8988T (cell line): ENCODE results near the gene COG4.
"Not testable (repeated sequence)": the region's sequence is repeated elsewhere in the genome, so short reads cannot be mapped to it uniquely, and the experiment has no call there.

Experiments
- DNase-seq: peaks from one replicate; pipeline ENCODE4 v3.0.0; 2011

The COG4 gene

DNA sequence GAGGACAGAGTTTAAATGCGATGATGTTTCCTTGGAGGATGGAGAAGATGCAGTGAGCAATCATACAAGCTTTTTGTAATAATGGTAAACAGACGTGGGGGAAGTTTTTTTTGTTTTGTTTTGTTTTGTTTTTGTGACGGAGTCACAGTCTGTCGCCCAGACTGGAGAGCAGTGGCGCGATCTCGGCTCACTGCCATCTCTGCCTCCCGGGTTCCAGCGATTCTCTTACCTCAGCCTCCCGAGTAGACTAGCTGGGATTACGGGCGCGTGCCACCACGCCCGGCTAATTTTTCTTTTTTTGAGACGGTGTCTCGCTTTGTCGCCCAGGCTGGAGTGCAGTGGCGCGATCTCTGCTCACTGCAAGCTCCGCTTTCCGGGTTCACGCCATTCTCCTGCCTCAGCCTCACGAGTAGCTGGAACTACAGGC lies 1.1 kb upstream of the COG4 start:
- not testable (repeated sequence) for DNase-seq

DNA sequence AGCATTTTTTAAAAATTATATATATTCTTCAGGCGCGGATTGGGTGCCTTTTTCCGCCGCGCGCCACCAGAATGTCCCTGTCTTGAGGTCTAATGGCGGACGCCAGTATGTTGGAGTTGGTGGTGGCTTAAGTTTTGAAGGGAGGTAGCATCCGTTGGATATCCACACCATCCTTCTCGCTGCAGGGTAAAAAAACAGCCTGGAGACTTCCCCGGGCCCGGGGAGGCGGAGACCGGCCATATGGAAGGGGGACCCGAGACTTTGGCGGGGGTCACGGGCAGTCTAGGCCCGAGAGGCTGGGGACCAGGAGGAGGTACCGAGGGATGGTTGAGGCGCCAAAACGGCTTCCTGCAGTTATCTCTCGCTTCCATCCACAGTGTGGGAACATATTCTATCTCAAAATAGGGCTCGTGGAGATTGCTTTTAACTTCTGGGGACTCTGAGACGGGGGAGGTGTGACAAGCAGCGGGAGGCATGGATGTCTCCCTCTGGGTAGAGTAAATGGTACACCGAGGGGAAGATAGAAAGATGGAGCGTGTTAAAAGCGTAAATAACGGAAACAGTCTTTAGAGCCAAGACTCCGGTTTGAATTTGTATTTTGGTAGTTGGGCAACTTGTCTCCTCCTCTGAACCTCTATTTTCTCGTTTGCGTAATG lies 517 bp upstream of the COG4 start, which contains the start of gene SF3B3:
Gene SF3B3 (plus strand): TSS at position 74 of the 656 bp plus-strand sequence. CDS start 2,841 bp downstream, outside the sequence.
- DNase-seq = peak; percentile 41

DNA sequence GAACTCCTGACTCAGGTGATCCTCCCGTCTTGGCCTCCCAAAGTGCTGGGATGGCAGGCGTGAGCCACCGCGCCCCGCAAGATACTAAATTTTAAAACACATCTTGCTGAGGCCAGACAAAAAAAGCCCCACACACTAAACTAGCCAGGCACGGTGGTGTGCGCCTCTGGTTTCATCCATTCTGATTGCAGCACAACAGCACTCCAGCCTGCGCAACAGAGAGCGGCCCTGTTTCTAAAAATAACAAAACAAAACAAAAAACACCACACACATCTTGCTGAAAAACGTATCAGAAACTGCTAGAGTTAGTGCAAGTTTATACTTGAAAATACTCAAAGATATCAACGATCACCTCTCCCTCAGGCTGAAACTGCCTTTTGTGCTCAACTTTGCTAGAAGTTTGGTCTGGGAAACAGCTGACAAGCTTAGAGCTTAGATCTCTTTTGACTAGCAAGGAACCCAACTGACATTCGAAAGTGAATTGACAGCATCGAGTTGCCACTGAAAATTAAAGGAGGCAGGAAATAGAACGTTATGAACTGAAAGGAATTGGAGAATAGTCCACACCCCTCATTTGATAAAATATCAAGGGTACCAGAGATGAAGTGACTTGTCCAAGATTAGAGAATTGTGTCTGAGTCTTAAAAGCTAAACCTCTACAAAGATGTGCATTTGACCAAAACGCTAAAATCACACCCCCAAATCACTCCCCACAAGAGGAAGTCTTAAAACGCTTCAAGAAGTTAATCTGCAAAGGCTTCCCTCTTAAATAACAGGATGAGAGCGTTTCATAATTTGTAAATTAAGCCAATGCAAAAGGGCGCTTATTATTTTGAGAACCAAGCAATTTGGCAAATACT lies 908 bp downstream of the COG4 start:
- DNase-seq = no peak

DNA sequence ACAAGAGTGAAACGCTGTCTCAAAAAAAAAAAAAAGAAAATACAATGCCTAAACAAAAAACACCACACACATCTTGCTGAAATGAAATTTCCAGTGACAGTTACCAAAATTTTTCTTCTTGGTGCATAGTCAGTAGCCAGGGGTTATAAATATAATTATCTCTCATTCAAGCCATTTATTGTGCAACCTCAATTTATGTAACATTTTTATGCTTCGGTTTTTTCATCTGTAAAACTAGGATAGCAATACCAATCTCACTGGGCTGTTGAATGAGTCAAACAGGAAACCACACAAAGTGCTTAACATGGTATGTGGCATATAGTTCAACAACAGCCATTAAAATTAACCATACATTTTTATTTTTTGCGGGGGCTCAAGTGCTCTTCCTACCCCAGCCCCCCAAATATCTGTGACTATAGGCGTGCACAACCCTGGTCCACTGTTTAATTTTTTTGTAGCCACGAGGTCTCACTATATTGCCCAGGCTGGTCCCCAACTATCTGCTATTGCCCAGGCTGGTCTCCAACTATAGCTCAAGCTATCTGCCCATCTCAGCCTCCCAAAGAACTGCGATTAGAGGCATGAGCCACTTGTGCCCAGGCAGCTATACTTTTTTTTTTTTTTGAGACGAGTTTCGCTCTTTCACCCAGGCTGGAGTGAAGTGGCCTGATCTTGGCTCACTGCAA lies 2.6 kb downstream of the COG4 start:
- DNase-seq = no peak

DNA sequence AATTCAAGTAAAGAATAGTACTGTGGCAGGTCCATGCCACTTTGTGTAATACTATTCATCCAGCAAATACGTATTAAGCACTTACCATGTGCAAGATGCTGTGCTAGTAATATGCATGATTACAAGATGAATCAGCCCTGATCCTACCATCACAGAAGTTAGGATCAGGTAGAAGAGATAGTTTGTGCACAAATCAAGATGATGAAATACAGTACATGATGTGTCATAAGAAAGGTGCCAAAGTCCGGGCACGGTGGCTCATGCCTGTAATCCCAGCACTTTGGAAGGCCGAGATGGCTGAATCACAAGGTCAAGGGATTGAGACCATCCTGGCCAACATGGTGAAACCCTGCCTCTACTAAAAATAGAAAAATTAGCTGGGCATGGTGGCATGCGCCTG lies 10.9 kb downstream of the COG4 start:
- no peak for DNase-seq

DNA sequence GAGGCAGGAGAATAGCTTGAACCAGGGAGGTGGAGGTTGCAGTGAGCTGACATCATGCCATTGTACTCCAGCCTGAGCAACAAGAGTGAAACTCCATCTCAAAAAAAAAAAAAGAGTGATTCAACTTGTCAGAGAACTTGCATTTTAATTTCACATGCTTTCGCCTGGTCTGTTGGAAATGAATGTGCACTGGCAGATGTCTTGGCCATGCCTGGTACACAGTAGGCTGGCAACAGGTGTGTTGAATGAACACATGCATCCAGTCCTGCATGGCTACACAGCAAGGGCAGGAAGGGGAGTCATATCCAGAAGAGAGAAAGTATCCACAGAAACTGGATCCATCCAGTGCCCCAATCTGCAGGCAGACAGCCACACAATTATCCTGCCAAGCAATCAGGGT lies 11.5 kb downstream of the COG4 start:
- no peak for DNase-seq

DNA sequence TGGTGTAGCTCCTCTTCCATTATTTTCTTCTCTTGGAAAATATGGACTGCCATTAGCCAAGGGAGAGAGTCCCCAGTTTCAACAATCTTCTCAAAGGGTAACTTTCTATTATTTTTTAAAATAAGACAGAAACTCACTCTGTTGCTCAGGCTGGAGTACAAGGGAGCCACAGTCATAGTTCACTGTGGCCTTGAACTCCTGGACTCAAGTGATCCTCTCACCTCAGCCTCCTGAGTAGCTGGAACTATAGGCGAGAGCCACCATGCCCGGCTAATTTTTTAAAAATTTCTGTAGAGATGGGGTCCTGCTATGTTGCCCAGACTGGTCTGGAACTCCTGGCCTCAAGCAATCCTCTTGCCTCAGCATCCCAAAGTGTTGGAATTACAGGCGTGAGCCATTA lies 13.1 kb downstream of the COG4 start:
- DNase-seq = no peak

DNA sequence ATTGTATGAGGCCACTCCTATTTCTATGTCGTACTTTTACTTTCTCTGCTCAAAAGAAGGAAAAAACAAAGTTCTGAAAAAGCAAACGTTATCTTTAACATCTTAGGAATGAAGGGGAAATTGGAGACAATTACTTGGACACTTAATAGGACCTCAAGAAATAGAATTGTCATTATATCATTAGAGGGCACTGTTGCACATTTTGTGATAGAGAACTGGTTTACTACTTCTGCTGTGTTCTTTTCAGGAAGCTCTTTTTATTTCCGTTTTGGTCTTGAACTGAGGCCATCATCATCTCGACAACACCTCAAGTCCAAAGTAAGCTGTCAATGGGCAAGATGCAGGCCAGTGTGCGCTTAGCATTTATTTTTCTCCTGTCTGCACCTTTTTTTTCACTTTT lies 14.6 kb downstream of the COG4 start:
- no peak for DNase-seq

DNA sequence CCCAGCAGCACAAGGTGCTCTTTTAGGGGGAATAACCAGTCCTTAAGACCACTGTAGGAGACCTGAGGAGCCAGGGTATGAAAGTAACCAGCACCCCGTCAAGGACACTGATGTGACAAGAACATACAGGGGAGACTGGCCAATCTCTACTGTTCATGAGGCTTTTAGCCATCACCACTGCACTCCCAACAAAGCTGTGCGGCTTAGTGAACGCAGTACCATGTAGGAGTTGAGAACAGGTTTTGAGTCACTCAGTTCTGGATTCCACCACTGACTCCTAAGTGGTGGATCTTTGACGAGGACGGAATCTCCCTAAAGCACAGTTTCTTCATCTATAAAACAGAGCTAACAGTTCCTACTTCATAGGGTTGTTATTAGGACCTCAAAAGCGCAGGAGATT lies 26.8 kb downstream of the COG4 start:
- no peak for DNase-seq

DNA sequence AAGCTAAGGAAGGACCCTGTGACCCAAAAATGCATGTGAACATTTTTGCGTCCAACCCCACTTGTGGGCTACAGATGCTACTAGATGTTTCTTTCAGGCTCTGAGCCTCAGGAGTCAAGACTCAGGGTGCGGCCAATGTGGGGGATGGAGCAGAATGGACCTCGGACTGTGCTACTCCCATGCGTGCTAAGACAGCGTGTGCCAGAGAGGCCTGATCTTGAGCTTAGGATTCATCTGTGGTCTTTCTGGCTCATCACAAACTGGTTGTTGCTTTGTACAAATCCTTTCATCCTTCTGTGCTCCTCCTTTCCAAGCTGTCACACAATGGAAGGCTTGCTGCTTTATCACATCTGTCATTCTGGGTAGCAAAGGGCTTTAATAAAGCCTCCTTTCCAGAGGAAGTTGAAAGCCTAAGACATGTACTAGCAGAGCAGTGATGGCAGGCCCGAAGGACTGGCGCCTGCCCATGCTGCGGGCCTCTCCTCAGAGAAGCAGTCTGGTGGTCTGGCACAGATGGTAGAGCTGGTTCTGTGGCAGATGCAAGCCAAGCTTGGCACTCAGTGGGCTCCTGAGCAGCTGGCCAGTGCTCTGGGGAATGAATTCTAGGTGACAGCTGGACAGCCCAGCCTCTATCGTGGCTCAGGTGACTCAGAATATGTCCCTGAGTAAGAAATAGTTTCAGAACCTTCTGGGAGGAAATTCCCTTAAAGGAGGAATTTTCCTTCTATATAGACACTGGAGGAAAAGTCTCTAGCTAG lies 27.8 kb downstream of the COG4 start:
- DNase-seq = no peak

DNA sequence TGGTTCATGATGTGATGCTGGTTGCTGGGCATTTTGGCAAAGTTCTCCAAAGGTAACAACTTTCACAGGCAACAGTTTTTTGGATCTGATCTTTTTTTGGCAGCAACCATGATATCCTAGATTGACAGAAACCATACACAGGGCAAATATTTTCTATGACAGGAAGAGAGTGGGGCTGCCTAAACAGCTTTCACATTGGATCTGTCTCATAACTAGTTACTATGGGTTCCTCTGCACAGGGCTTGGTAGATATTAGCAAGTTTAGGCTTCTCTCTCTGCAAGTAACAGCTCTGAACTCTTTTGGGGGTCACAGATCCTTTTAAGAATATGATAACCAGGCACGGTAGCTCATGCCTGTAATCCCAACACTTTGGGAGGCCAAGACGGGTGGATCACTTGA lies 28.6 kb downstream of the COG4 start:
- no peak for DNase-seq

DNA sequence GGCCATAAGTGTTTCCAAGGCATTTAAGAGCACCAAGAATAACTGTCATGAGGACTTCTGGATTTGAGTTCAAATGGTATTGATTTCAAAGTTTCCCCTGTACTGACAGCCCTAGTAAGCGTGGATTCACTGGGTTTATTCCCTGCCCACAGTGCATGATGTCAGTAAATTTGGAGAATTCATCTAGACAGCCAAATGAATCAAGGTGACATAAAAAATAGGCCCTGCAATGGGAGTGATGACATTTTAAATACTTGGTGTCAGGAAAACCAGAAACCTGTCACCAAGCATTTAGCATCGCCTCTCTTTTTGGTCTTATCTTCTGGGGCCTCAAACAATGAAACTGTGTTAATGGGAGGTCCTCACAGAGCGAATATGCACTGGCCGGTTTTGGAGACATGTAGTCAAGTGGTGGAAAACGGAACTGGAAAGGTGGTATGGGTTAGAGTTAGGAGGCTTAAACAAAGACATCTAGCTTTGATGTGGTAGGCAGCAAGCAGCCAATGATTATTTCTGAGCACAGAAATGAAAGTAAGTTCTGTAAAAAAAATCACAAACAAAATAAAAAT lies 29.1 kb downstream of the COG4 start:
- no peak for DNase-seq

DNA sequence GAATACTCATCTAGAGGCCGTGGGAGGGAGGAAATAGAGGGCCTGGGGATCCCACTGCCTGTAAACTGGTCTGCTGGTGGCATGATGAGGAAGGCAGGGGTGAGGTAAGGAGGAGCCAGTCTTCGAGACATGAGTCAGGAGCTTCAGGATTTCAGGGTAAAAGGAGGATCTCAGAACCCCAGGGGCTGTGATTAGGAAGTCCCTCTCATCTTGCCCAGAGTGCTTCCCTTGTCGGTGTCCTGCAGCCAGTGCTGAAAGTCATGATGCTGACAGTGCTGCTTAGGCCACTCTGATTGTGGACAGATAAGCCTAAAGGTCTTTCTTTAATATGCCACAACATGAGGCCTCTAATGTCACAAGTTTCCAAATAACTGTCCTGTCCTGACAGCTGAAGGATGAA lies 29.6 kb downstream of the COG4 start:
- DNase-seq = no peak

DNA sequence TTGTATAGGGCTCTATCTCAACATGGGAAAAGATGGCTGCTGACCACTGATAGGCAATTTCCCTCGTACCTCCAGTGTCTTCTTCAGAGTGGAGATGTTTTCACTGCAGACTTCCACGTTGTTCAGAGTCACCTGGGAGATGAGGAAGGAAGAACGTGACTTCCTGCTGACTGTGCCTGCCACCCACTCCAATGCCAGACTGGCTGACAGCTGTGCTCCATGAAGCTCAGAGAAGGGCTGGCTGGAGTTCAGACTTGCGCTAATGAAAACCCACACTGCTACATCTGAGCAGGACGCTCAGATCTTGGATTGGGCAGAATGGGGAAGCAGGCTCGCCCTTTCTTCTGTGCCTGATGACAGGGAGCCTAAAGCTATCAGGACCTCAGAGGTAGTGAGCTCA lies 33.1 kb downstream of the COG4 start:
- DNase-seq = no peak

DNA sequence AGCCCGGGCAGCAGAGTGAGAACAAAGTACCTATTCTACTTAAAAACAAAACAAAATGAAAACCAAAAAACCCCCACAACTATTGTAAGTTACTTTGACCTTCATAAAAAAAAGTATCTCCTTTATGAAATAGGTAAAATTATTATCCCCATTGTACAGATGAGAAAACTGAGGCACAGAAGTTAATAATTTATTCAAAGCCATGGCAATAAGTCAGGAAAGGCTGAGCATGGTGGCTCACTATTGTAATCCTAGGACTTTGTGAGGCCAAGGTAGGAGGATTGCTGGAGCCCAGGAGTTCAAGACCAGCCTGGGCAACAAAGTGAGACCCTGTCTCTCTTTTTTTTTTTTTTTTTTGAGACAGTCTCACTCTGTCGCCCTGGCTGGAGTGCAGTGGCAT lies 38.5 kb downstream of the COG4 start:
- DNase-seq = no peak

DNA sequence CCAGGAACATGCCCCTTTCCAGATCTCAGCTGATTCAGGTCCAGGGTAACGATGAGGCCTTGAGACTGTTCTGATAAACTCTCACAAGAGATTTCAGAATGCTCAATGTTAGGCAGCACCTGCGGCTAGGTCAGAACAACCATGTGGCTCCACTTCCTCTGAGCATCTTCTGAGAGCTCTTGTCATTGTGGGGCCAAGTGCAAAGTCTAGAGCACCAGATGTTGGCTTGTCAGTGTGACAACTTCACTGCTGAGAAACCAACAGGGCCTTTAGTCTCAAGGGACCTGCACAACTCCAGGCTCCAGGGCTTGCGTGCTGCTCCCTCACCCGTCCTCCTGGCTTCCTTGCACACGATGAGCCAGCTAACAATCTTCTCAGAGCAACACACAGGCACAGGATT lies 39.9 kb downstream of the COG4 start:
- no peak for DNase-seq

DNA sequence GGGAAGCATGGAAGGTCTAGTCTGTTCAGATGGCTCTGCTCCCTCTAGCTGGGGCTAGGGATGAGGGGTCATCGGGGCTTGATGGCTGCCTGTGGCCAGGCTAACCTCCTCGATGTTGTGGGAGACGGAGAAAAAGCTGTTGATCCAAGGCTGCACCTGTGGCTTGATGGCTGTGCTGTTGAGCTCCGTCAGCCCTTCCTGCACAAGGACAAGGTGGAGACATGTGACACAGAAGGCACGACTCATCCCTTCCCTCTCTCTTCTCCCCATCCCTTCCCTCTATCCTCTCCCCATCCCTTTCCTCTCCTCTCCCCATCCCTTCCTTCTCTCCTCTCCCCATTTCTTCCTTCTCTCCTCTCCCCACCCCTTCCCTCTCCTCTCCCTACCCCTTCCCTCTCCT lies 40.7 kb downstream of the COG4 start:
- DNase-seq = peak; percentile 44

DNA sequence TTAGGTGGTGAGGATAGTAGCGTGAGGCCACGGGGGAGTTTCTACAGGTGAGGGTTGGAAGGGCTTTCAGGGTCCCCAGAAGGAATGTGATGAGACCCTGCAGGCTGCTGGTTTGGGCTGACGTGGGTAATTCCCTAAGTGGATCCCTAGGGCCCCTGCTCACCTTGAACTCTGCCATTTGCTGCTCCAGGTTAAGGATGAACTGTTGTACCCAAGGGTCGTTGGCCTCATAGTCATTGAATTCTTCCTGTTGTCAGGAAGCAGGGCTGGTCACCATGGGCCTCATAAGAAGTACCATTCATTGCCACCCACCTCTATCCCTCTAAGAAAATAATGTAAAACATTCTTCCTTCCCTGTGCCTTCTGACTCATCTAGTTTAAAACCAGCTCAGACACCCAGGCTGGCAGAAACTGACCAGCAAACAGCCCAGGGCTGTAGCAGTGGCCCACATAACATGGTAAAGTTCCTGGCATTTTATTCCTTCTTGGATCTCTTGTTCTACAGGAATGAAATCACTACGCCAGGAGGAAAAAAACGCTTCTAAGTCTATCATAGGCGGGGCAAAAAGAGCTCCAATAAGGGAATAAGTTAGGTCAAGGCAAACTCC lies 41.3 kb downstream of the COG4 start:
- DNase-seq = no peak

DNA sequence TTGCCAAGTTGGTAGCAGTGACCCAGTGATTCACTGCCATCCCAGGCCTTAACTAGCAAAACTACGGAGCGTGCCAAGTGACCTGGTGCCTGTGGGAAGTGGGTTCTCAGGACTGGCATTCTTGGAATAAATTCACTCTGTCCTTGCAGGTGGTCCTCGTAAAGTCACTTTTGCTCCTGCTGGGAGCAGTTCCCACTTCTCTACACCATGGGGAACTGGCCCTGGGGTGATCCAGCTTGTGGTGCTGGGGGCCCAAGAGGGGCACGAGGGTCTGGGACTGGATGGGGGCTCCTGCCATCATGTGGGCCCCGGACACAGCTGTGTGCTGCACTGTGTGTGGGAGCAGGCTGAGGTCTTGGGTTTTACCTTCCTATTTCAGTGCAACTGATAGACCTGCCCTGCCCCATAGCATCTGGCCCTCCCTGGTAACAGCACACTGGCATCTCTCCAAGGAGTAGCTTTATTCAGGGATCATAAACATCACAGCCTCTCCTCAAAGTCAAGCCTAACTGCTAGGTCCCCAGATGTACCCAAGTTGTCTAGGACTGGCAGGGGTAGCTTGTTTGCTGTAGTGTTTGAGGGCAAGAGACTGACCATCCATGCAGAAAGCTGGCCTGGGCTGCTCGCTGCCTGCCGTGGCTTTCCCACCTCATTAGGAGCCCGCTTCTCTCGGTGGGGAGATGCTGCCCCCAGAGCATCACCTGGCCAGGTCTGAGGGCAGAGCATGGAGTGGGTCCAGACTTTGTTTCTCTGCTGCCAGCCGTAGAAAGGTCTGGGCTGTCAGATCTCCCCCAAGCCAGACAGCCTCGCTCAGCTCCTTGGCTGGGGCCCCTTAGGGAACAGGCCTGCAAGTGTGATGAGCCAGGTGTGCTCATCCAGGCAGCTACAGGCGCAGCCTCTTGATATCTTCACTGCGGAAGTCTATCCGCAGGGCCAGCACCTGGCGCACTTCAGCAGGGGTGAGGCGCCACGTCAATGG lies 42.9 kb downstream of the COG4 start:
- peak; percentile 31 for DNase-seq

DNA sequence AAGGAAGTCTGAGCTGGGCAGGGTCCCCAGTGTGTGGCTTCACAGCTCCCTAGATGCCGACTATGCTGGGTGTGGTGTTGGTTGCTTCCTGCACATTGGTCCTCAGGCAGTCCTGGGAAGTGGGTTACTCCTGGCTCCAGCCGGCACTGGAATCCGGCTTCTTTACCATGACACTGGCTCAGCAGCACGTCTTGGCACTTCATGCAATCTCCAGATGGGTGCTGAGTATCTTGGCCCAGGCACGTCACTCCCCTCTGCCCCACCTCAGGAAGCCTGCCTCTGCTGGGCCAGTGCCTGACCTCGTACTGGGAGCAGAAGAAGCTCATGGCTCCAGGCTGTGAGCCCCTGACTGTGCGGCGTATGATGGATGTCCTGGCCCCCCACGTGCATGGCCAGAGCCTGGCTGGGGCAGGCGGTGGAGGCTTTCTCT lies 44.4 kb downstream of the COG4 start:
- peak; percentile 39 for DNase-seq

DNA sequence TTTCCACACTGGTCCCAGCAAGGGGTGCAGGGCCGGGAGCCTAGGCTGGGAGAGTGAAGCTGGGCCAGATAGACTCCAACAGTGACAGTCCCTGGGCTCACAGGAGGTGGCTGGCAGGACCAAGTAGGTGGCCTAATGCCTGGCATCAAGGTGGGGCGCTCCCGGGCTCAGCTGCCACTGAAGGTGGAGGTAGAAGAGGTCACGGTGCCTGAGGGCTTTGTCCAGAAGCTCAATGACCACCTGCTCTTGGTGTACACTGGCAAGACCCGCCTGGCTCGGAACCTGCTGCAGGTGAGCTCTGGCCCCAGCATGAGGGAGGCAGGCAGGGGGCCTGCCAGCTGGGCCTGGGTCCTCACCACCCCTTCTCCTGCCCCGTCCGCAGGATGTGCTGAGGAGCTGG lies 45.2 kb downstream of the COG4 start:
- no peak for DNase-seq
